ENCODE data around the gene C10orf95.

Gene C10orf95

DNA sequence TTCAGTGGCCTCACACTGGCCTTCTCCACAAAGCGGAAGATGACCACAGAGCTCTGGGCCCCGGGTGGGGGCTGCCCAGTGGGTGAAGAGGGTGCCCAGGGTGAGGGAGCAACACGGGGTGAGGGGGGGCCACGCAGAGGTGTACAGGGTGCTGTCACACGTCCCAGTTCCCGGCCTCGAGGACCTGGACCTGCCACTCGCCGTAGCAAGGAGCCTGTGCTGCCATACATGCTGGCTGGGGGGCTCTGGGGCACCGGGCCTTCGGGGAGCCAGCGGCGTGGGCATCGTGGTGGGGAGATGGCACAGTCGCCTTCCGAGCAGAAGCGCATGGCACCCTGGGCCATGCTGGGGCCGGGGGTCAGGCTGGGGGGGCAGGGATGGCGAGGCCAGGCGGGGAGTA, 34.6 kb downstream of the C10orf95 start:
- no peak overlapping the region for H3K4me3 ChIP-seq (ENCODE audit: low read depth, low read length)
- H3K4me1 ChIP-seq (ENCODE audit: control insufficient read depth, insufficient read depth, low read length) = peaks cover 3% of the 10 kb centered on the region
- H3K9me3 ChIP-seq (ENCODE audit: control insufficient read depth, insufficient read depth, low read depth, low read length) = no peaks in the 10 kb centered on the region
- ChIA-PET CTCF (interaction anchor here (1.4 kb wide), 1 partner anchor 13 kb away, joined by 4 read pairs; no protein-coding TSS in a partner anchor), POLR2A (no interaction called here)
- no peak overlapping the region for H3K27ac ChIP-seq (ENCODE audit: extremely low read depth, low read depth, low read length)
- H3K36me3 ChIP-seq (ENCODE audit: control insufficient read depth in 2 of 2, insufficient read depth in 1 of 2, low read length in 2 of 2) = no peaks in the 10 kb centered on the region
- no peak for TF ChIP-seq KLF7 (tag by site-specific recombination; IDR thresholded peaks at IDR 0.05; ENCODE audit: borderline replicate concordance)
- TF ChIP-seq, protein P1, sequence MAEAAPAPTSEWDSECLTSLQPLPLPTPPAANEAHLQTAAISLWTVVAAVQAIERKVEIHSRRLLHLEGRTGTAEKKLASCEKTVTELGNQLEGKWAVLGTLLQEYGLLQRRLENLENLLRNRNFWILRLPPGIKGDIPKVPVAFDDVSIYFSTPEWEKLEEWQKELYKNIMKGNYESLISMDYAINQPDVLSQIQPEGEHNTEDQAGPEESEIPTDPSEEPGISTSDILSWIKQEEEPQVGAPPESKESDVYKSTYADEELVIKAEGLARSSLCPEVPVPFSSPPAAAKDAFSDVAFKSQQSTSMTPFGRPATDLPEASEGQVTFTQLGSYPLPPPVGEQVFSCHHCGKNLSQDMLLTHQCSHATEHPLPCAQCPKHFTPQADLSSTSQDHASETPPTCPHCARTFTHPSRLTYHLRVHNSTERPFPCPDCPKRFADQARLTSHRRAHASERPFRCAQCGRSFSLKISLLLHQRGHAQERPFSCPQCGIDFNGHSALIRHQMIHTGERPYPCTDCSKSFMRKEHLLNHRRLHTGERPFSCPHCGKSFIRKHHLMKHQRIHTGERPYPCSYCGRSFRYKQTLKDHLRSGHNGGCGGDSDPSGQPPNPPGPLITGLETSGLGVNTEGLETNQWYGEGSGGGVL (tag by site-specific recombination; IDR thresholded peaks at IDR 0.05) = no peak
- no peak for TF ChIP-seq ZNF37A (tag by site-specific recombination; IDR thresholded peaks at IDR 0.05)
- no peak for TF ChIP-seq ZNF596 (tag by site-specific recombination; IDR thresholded peaks at IDR 0.05)
- no peak for TF ChIP-seq ZNF426 (tag by site-specific recombination; IDR thresholded peaks at IDR 0.05)
- no peak for TF ChIP-seq GLI2 (tag by site-specific recombination; IDR thresholded peaks at IDR 0.05; ENCODE audit: borderline replicate concordance, low read depth)
- no peak for TF ChIP-seq OSR2 (tag by site-specific recombination; IDR thresholded peaks at IDR 0.05)
- no peak for TF ChIP-seq ZNF132 (tag by site-specific recombination; IDR thresholded peaks at IDR 0.05; ENCODE audit: borderline replicate concordance)
- no peak for TF ChIP-seq ZNF404 (tag by site-specific recombination; IDR thresholded peaks at IDR 0.05)
- no peak for TF ChIP-seq ZSCAN30 (tag by site-specific recombination; IDR thresholded peaks at IDR 0.05)

DNA sequence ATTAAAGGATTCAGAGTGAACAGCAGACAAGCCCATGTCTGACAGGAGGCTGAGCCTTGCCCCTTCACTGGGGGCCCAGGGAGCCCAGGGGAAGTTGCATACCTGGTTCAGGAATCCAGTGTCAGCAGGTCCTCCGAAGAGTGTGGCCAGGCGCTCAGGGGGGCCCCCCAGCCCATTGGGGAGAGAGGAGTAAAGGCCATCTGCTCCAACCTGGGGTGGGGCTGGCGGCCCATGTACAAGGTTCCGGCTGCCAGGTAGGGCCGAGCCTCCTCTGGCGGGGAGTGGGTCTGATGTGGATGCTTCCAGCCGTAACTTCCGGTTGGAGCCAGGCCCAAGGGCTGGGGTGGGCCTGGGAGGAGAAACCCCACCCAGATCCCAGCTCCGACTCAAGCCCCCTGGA, 35.1 kb downstream of the C10orf95 start:
- ChIA-PET CTCF (interaction anchor here (1.4 to 2.0 kb wide), 3 partner anchors 13 to 22 kb away, joined by 4 to 6 read pairs (median 4); no protein-coding TSS in a partner anchor), POLR2A (no interaction called here)
- Histone ChIP-seq H3K4me3 (ENCODE audit: low read depth, low read length) (no peak overlapping the region), H3K27ac (ENCODE audit: extremely low read depth, low read depth, low read length) (no peak overlapping the region), H3K36me3 (ENCODE audit: control insufficient read depth in 2 of 2, insufficient read depth in 1 of 2, low read length in 2 of 2) (no peaks in the 10 kb centered on the region), H3K9me3 (ENCODE audit: control insufficient read depth, insufficient read depth, low read depth, low read length) (no peaks in the 10 kb centered on the region), H3K4me1 (ENCODE audit: control insufficient read depth, insufficient read depth, low read length) (peaks cover 3% of the 10 kb centered on the region)
- no peak for TF ChIP-seq ZNF610 (tag by site-specific recombination; IDR thresholded peaks at IDR 0.05; ENCODE audit: borderline replicate concordance)
- TF ChIP-seq ZNF366 (tag by site-specific recombination; conservative IDR thresholded peaks at IDR 0.05) = no peak
- TF ChIP-seq ZNF48 (tag by site-specific recombination; IDR thresholded peaks at IDR 0.05) = no peak
- TF ChIP-seq PRDM1 (tag by site-specific recombination; IDR thresholded peaks at IDR 0.05) = no peak
- TF ChIP-seq ZNF19 (tag by site-specific recombination; IDR thresholded peaks at IDR 0.05; ENCODE audit: low read depth) = no peak
- TF ChIP-seq ZNF350 (tag by site-specific recombination; IDR thresholded peaks at IDR 0.05) = no peak
- TF ChIP-seq SP2 (tag by site-specific recombination; IDR thresholded peaks at IDR 0.05) = no peak
- no peak for TF ChIP-seq ZBTB48 (tag by site-specific recombination; IDR thresholded peaks at IDR 0.05)
- TF ChIP-seq ZNF521 (tag by site-specific recombination; IDR thresholded peaks at IDR 0.05) = no peak
- TF ChIP-seq SCRT1 (tag by site-specific recombination; IDR thresholded peaks at IDR 0.05; ENCODE audit: borderline replicate concordance) = no peak
- TF ChIP-seq ZNF211 (tag by site-specific recombination; IDR thresholded peaks at IDR 0.05; ENCODE audit: low read depth) = no peak
- no peak for TF ChIP-seq ZNF791 (tag by site-specific recombination; IDR thresholded peaks at IDR 0.05)
- TF ChIP-seq ZBTB17 (tag by site-specific recombination; IDR thresholded peaks at IDR 0.05) = no peak

DNA sequence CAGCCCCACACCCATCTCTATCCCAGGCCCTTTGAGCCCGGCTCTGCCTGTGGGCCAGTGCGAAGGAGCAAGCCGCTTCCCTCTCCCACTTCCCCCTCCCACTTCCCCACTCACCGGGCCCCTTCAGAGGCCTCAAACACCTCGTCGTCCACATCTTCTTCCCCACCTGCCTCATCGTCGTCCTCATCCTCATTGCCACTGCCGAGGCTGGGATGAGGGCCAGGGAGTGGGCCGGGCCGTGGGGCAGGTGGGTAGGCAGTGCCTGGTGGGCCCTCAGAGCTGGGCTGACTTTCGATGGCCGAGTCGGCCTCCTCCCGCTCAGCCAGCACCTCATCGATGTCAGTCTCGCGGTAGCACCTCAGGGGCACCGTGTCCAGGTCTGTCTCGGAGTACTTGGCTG, 36.6 kb downstream of the C10orf95 start:
- H3K27ac ChIP-seq (ENCODE audit: extremely low read depth, low read depth, low read length) = no peak overlapping the region
- H3K4me1 ChIP-seq (ENCODE audit: control insufficient read depth, insufficient read depth, low read length) = peaks cover 3% of the 10 kb centered on the region
- no peak overlapping the region for H3K4me3 ChIP-seq (ENCODE audit: low read depth, low read length)
- no peaks in the 10 kb centered on the region for H3K36me3 ChIP-seq (ENCODE audit: control insufficient read depth in 2 of 2, insufficient read depth in 1 of 2, low read length in 2 of 2)
- H3K9me3 ChIP-seq (ENCODE audit: control insufficient read depth, insufficient read depth, low read depth, low read length) = no peaks in the 10 kb centered on the region
- ChIA-PET CTCF (interaction anchor here (0.7 to 2.0 kb wide), 5 partner anchors 11 to 35 kb away, joined by 3 to 6 read pairs (median 4); no protein-coding TSS in a partner anchor), POLR2A (interaction anchor here (0.6 kb wide), 1 partner anchor 311 kb away, joined by 3 read pairs; no protein-coding TSS in a partner anchor)
- TF ChIP-seq ZNF530 (tag by site-specific recombination; IDR thresholded peaks at IDR 0.05; ENCODE audit: low read depth) (no peak), ZNF585B (tag by site-specific recombination; IDR thresholded peaks at IDR 0.05) (no peak), ZXDB (tag by site-specific recombination; IDR thresholded peaks at IDR 0.05) (no peak), ZNF202 (tag by site-specific recombination; IDR thresholded peaks at IDR 0.05; ENCODE audit: borderline replicate concordance) (no peak)
- TF ChIP-seq, protein P2, sequence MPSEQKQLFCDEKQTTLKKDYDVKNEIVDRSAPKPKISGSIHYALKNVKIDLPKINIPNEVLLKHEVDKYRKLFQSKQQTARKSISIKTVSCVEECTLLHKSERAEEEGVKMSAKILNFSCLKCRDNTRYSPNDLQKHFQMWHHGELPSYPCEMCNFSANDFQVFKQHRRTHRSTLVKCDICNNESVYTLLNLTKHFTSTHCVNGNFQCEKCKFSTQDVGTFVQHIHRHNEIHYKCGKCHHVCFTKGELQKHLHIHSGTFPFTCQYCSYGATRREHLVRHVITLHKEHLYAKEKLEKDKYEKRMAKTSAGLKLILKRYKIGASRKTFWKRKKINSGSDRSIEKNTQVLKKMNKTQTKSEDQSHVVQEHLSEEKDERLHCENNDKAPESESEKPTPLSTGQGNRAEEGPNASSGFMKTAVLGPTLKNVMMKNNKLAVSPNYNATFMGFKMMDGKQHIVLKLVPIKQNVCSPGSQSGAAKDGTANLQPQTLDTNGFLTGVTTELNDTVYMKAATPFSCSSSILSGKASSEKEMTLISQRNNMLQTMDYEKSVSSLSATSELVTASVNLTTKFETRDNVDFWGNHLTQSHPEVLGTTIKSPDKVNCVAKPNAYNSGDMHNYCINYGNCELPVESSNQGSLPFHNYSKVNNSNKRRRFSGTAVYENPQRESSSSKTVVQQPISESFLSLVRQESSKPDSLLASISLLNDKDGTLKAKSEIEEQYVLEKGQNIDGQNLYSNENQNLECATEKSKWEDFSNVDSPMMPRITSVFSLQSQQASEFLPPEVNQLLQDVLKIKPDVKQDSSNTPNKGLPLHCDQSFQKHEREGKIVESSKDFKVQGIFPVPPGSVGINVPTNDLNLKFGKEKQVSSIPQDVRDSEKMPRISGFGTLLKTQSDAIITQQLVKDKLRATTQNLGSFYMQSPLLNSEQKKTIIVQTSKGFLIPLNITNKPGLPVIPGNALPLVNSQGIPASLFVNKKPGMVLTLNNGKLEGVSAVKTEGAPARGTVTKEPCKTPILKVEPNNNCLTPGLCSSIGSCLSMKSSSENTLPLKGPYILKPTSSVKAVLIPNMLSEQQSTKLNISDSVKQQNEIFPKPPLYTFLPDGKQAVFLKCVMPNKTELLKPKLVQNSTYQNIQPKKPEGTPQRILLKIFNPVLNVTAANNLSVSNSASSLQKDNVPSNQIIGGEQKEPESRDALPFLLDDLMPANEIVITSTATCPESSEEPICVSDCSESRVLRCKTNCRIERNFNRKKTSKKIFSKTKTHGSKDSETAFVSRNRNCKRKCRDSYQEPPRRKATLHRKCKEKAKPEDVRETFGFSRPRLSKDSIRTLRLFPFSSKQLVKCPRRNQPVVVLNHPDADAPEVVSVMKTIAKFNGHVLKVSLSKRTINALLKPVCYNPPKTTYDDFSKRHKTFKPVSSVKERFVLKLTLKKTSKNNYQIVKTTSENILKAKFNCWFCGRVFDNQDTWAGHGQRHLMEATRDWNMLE (tag by site-specific recombination; conservative IDR thresholded peaks at IDR 0.05; ENCODE audit: low read depth) = no peak
